H7 (cell line): ENCODE data around the gene UBAP2L. TPM values are rescaled to one million over a fixed set of nuclear protein-coding genes. Genes with fewer than 3 reads are reported as not detected.

ENCODE experiments used
- DNase-seq: peaks from one replicate; pipeline ENCODE4 v3.0.0; 2012
- H3K27me3 ChIP-seq: 2 replicates; pipeline ENCODE4 v1.6.0; 2011; ENCODE audit warnings: mild to moderate bottlenecking, low read length; ENCODE audit not compliant: control insufficient read depth, insufficient read depth
- H3K36me3 ChIP-seq: replicated peaks from 2 replicates; pipeline ENCODE4 v1.5.1; 2011; ENCODE audit warnings: low read length; ENCODE audit not compliant: control insufficient read depth, insufficient read depth
- H3K4me3 ChIP-seq: 2 replicates; pipeline ENCODE4 v1.5.1; 2011; ENCODE audit warnings: low read depth, mild to moderate bottlenecking, control low read depth, low read length, moderate library complexity; ENCODE audit not compliant: insufficient read depth
- total RNA-seq: library from RNA; depleted of rRNA; stranded (reverse); fragments of >200 nt; shearing (Covaris generic); gene quantifications from 2 replicates; pipeline ENCODE4 v1.2.3, GENCODE V29; 2014; rRNA removed

UBAP2L gene, protein sequence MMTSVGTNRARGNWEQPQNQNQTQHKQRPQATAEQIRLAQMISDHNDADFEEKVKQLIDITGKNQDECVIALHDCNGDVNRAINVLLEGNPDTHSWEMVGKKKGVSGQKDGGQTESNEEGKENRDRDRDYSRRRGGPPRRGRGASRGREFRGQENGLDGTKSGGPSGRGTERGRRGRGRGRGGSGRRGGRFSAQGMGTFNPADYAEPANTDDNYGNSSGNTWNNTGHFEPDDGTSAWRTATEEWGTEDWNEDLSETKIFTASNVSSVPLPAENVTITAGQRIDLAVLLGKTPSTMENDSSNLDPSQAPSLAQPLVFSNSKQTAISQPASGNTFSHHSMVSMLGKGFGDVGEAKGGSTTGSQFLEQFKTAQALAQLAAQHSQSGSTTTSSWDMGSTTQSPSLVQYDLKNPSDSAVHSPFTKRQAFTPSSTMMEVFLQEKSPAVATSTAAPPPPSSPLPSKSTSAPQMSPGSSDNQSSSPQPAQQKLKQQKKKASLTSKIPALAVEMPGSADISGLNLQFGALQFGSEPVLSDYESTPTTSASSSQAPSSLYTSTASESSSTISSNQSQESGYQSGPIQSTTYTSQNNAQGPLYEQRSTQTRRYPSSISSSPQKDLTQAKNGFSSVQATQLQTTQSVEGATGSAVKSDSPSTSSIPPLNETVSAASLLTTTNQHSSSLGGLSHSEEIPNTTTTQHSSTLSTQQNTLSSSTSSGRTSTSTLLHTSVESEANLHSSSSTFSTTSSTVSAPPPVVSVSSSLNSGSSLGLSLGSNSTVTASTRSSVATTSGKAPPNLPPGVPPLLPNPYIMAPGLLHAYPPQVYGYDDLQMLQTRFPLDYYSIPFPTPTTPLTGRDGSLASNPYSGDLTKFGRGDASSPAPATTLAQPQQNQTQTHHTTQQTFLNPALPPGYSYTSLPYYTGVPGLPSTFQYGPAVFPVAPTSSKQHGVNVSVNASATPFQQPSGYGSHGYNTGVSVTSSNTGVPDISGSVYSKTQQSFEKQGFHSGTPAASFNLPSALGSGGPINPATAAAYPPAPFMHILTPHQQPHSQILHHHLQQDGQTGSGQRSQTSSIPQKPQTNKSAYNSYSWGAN
- total RNA-seq, result 162 and 166 TPM in 2 replicates

DNA sequence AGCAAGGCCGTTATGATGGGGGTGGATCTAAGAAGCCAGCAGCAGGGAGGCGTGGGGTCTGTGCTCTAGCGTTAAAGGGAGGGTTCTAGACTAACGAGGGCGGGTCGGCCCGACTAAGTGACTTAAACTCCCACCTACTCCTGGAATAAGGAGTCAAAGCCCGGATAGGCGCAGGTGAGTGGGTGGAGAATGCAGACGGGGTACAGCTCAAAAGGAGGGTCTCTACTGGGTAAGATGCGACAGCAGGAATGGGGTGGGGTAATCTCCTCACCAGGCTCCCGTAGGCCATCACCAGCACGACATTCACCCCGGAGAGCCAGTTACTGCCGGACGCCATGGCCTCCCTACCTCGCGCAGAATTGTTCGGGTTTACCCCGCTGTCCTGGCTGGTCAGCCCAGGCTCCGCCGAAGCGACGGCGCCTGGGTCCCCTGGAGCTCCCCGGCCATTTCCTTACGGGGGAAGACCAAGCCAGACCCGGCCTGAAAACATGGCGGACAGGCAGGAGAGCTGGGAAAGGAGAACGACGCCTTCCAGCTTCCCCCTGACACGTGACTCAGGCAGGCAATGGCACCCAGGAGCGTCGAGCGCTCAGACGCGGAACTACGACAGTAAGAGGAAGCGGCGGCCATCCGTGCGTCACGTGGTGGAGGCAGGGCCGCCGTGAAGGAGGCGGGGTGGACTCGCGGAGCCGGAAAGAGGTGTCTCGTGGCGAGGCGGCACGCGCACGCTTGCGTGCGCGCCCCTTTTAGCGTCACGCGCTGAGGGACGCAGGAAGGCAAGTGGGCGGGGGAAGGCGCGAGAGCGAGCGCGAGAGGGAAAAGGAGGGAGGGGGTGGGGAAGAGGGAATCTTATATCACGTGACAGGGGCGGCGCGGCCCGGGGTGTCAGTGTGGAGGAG, at the start of gene UBAP2L:
Gene UBAP2L, plus strand, starts transcription at position 885 of the 899 bp plus-strand sequence. CDS start 4,169 bp downstream, outside the sequence.
- Histone ChIP-seq H3K27me3 (no peaks in the 10 kb centered on the region), H3K36me3 (peaks cover 12% of the 10 kb centered on the region), H3K4me3 (peak within 1 kb of the TSS; percentile 99)
- peak; percentile 96 for DNase-seq

DNA sequence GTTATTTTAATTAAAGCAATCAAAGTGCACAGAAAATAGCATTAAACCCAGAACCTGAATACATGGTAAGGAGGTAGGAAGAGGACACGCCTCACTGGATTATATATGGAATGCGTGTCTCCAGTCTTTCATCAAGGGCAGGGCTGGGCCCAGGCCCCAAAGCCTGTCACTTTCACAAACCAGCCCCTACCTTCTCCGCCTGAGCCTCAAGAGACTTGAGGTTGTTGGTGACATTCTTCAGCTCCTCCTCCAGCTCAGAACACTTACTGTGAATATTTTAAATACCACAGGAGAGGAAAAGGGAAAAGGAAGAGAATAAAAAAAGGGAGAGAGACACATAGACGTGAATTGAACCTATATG, 49.6 kb upstream of the UBAP2L start:
- no peaks in the 10 kb centered on the region for H3K27me3 ChIP-seq
- DNase-seq, result no peak
- H3K36me3 ChIP-seq, result peaks cover 55% of the 10 kb centered on the region
- H3K4me3 ChIP-seq, result no peak overlapping the region

DNA sequence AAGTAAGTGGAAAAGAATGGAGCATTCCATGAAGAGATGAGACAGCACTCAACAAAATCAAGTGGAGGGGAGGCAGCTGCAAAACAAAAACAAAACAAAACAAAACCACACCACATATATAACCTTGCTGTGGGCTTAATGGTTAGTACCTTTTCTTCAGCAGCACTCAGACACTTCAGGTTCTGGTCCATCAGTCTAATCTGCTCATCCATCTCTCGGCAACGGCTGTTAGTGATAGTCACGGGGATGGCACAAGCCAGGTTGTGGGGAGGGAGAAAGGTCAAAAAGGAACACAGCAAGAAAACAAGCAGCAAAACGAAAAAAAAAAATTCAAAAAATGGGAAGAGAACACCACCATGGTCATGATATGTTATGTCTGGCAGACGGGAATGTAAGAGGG, 48.9 kb upstream of the UBAP2L start:
- no peak overlapping the region for H3K4me3 ChIP-seq

DNA sequence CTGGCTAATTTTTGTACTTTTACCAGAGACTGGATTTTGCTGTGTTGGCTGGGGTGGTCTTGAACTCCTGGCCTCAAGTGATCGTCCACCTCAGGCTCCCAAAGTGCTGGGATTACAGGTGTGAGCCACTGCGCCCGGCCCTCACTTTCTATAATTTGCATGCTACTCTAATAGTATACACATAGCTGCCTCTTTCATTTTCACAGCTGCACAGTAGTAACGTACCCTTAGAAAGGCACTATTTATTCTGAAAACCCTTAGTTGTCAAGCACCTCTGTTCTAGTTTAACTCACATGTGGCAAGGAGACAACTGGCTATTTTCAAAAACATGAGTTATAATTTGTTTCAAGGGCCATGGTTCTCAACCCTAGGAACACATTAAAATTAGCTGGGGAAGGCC, 46.1 kb upstream of the UBAP2L start:
- Histone ChIP-seq H3K4me3 (no peak overlapping the region), H3K36me3 (peaks cover 39% of the 10 kb centered on the region), H3K27me3 (no peaks in the 10 kb centered on the region)
- no peak for DNase-seq

More for the DNA sequence above, 48.9 kb upstream of the UBAP2L start:
- H3K27me3 ChIP-seq, result no peaks in the 10 kb centered on the region
- peaks cover 55% of the 10 kb centered on the region for H3K36me3 ChIP-seq
- DNase-seq, result no peak

DNA sequence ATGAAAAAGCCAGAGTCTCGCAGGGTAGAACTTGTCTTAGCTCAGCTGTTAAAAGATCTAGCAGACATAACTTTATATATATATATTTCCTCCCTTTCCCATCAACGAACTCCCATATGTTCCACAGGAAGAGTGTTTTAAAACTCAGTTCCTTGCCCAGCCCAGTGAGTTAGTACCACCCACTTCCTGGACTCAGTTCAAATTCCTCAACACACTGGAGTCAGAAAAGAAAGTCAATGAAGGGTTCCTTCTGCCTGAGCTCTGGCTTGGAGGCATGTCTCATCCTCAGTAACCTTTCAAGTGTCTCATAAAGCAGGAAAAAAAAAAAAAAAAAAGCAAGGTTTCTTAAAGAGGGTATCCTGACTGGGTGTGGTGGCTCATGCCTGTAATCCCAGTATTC, 44.4 kb upstream of the UBAP2L start:
- peaks cover 22% of the 10 kb centered on the region for H3K36me3 ChIP-seq
- no peak for DNase-seq
- H3K4me3 ChIP-seq, result no peak overlapping the region
- H3K27me3 ChIP-seq, result no peaks in the 10 kb centered on the region

DNA sequence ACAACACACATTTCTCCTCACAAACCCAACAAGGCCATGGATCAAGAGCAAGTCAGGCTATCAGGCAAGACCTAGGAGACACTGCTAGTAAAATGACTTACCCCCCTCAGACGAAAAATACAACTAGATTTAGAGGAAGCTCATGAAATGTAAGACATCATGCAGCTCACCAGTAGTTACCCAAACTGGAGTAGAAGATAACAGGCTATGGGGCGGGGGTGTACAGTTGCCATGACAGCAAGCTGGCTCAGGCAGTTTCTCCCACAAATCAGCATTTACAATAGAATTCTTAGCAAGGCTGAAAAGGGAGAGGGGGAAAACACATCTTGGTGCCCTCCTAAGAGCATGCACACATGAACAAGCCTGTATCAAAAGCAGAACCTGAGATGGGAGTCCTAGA, 42.7 kb upstream of the UBAP2L start:
- DNase-seq, result no peak
- Histone ChIP-seq H3K4me3 (no peak overlapping the region), H3K27me3 (no peaks in the 10 kb centered on the region), H3K36me3 (peaks cover 8% of the 10 kb centered on the region)

DNA sequence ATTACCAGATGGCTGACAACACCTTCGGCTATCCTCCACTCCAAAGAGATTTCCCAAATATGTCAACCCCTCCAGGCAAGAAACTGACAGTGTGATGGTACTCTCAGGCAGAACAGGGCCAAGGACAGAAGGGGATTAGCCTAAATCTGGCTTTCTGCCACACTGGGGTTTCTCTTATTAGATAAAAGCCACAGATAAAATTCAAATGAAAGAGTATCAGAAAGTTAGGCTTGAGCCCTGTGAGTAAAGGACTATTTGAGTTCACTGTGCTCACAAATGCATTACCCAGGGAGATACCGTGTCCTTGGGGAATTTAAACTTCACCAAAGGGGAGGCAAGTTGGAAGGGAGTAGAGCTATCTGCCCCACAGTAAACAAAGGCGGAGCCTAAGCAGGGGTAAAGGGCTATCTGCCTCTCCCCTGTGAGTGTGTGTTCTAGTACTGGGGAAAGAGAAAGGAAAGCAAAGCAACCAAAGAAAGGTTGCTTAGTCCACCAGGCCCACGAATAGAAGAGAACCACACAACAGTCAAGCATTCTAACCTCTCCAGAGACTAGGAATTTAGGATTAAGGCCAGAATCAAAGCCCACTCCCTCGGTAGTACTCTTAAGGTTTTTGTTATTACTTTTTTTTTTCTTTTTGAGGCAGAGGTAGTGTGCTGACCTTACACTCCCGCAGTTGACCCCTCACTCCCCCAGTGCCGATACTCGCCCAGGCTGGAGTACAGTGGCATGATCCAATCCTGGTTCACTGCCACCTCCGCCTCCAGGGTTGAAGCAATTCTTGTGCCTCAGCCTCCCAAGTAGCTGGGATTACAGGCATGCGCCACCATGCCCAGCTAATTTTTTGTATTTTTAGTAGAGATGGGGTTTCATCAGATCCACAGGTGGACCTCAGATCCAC, 41.6 kb upstream of the UBAP2L start:
- peaks cover 6% of the 10 kb centered on the region for H3K36me3 ChIP-seq
- DNase-seq, result peak; percentile 26
- no peaks in the 10 kb centered on the region for H3K27me3 ChIP-seq
- no peak overlapping the region for H3K4me3 ChIP-seq

DNA sequence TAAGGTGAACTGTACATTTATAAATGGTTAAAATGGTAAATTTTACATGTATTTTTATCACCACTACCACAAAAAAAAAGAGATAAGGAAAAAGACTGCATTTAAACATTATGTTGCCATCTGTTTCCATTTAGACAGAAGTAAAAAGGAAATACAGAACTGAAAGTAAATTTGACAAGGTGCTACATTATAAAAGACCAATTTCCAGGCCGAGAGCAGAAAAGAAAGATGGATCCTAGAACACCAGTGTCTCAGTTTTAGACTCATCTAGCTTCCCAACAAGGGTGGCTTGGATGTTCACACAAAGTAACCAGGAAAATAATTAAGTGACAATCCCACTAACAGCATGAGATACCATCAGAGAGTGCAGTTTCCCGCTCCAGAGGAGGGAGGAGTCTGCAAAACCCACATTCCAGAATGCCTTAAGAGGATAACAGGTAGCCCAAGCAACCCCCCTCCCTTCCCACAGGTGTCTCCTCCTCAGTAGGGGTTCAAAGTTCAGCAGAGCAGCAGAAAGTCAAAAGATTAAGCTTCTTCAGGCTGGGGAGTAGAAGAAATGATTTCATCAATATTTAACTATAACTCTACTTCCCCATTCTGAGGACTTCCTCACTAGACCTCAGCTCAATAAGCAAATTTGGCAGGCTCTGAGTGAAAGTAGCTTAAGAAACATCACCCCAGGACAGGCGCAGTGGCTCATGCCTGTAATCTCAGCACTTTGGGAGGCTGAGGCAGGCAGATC, 40.6 kb upstream of the UBAP2L start:
- DNase-seq, result peak; percentile 71
- peaks cover 6% of the 10 kb centered on the region for H3K36me3 ChIP-seq
- H3K4me3 ChIP-seq, result no peak overlapping the region
- H3K27me3 ChIP-seq, result no peaks in the 10 kb centered on the region

DNA sequence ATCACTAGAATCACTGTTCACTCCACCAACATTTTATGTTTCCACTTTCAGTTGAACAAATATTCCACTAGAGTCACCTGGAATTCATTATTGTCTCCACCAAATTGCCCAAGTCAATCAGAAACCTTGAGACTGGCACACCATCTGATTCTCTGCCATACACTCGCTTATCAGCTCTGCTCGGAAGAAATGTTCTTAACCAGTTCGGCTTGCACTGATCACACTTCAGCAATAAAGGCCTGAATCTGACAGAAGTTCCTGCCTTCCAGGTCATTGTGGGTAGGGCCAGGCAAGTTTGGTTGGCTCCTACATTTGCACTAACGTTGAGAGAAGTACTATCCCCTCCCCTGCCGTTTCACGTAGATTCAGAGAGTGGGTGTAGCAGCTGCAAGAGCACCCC, 38.8 kb upstream of the UBAP2L start:
- DNase-seq, result no peak
- no peaks in the 10 kb centered on the region for H3K27me3 ChIP-seq
- H3K36me3 ChIP-seq, result no peaks in the 10 kb centered on the region; the same call in none of the 2 replicates
- H3K4me3 ChIP-seq, result peak overlapping the region; percentile 97

DNA sequence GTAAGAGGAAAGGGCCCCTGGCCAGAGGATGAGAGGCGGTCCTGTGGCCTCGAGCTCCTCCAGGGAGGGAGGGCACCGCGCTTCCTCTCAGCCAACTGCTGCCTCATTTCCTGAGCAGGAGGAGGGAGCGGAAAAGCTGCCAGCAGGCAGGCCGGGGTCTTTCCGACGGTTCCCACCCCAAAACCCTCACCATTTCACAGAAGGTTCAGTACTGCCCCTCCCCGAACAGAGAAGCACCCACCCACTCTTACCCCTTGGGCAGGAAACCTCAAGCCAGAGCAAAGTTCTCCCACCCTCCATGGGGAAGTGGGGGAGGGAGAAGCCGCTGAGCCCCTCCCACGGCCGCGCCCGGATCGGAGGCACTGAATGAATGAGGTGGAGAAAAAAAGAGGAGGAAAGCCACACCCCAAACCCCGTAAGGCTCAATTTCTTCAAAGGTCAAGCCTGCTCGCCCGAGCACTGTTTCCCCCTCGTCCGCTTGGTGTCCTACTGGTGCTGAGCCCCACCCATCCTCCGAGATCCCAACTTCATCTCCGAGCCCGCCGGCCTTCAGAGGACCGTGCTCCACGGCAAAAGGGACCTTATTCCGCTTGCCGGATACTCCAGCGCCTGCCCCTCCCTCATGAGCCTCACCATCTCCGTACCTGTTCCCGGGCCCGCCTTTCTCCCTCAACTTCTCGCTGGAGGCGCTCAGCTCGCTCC, 38.3 kb upstream of the UBAP2L start:
- Histone ChIP-seq H3K27me3 (no peaks in the 10 kb centered on the region), H3K4me3 (peak overlapping the region; percentile 97), H3K36me3 (no peaks in the 10 kb centered on the region; the same call in none of the 2 replicates)
- DNase-seq, result peak; percentile 71

DNA sequence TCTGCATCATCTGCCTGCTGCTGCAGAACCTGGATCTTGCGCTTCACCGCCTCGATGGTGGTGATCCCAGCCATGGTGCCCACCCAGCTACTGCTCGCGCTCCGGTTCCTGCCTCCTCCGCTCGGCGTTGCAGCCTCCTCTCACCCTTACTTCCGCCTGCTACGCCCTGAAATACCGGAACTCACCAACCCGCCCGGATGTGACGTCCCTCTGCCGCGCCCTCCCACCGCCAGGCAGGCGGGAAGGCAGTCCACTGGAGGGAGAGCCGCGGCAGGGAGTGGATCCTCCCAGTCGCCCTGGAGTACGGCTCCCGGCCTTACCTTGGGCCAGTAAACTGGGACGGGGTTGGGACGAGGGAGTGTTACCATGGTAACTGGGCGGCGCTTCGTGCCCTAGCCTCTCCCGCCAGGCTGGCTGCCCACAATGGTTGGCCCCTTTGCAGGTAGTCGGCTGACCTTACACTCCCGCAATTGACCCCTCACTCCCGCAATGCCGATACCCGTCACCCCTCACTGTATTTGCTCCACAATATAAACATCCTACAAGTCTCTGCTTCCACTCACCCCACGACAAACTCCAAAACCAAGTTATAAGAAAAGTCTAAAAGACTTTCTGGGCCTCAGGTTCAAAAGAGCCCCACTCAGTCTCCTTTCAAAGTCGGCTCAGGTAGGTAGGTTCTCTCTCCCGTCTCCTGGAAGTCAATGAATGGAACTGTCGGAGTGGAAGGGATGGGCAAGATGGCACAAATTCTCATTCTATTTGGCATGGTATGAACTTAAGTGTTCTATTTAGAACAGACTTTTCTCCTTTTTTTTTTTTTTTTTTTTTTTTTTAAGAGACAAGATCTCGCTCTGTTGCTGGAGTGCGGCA, 37.5 kb upstream of the UBAP2L start:
- no peaks in the 10 kb centered on the region for H3K27me3 ChIP-seq
- peak overlapping the region; percentile 97 for H3K4me3 ChIP-seq
- peak; percentile 98 for DNase-seq
- H3K36me3 ChIP-seq, result no peaks in the 10 kb centered on the region; the same call in none of the 2 replicates
